Measurements from ENCODE around the gene SORT1. TPM values are rescaled to one million over a fixed set of nuclear protein-coding genes. Genes with fewer than 3 reads are reported as not detected.

SORT1 gene
- total and polyA plus RNA-seq, 10 donors: 2.0 to 63.9 (median 35.0) TPM

GRCh38 chr1:109341944-109342930, 55.5 kb downstream of the SORT1 start:
- DNase-seq: no peak
- intact Hi-C loops (cut with DNase I; ENCODE audit: low total_unique reads): no loop called here
- TF ChIP-seq POLR2A (IDR thresholded peaks at IDR 0.05) (no peak), CTCF (IDR thresholded peaks at IDR 0.05 in 8 of 11, conservative IDR thresholded peaks at IDR 0.05 in 3 of 11) (no peak), POLR2AphosphoS5 (IDR thresholded peaks at IDR 0.05) (no peak)
- no peak overlapping the region for H3K27ac ChIP-seq
- peaks cover 0 to 91% (median 8%) of the 10 kb centered on the region in 6 donors for H3K36me3 ChIP-seq
- WGBS, 5 donors: 69 to 82% (median 75%) methylated on average over 9 of the region's 9 CpGs
- no peak overlapping the region for H3K4me3 ChIP-seq
- H3K4me1 ChIP-seq: peaks cover 0 to 9% (median 0%) of the 10 kb centered on the region in 6 donors
- H3K9me3 ChIP-seq: no peaks in the 10 kb centered on the region
- no peaks in the 10 kb centered on the region for H3K27me3 ChIP-seq (replicated peaks in 1 of 7)

- peaks cover 0 to 9% (median 3%) of the 10 kb centered on the region in 6 donors for H3K4me1 ChIP-seq
- no peak overlapping the region for H3K4me3 ChIP-seq
- no peak overlapping the region for H3K27ac ChIP-seq
- 90 to 99% (median 96%) methylated on average over 3 of the region's 3 CpGs for WGBS, 5 donors
- no peak for TF ChIP-seq CTCF (IDR thresholded peaks at IDR 0.05 in 8 of 11, conservative IDR thresholded peaks at IDR 0.05 in 3 of 11)
- no peak for TF ChIP-seq POLR2A (IDR thresholded peaks at IDR 0.05)
- no peak for TF ChIP-seq POLR2AphosphoS5 (IDR thresholded peaks at IDR 0.05)
- no peaks in the 10 kb centered on the region for H3K27me3 ChIP-seq (replicated peaks in 1 of 7)
- no peak for DNase-seq
- peaks cover 0 to 91% (median 6%) of the 10 kb centered on the region in 6 donors for H3K36me3 ChIP-seq
- intact Hi-C loops (cut with DNase I; ENCODE audit: low total_unique reads): no loop called here
- no peaks in the 10 kb centered on the region for H3K9me3 ChIP-seq
Observed at GRCh38 chr1:109338608-109339007, 59.1 kb downstream of the SORT1 start.

GRCh38 chr1:109338091-109338490, 59.6 kb downstream of the SORT1 start:
- peaks cover 0 to under 1% (median 0%) of the 10 kb centered on the region in 8 donors for H3K9me3 ChIP-seq
- no peak for DNase-seq
- no peak overlapping the region for H3K4me3 ChIP-seq
- H3K27ac ChIP-seq: no peak overlapping the region
- 91 to 99% (median 95%) methylated on average over 6 of the region's 6 CpGs for WGBS, 5 donors
- intact Hi-C loops (cut with DNase I; ENCODE audit: low total_unique reads): no loop called here
- TF ChIP-seq CTCF (IDR thresholded peaks at IDR 0.05 in 8 of 11, conservative IDR thresholded peaks at IDR 0.05 in 3 of 11): no peak
- TF ChIP-seq POLR2AphosphoS5 (IDR thresholded peaks at IDR 0.05): no peak
- no peak for TF ChIP-seq POLR2A (IDR thresholded peaks at IDR 0.05)
- peaks cover 0 to 96% (median 6%) of the 10 kb centered on the region in 6 donors for H3K36me3 ChIP-seq
- peaks cover 0 to 6% (median 2%) of the 10 kb centered on the region in 6 donors for H3K4me1 ChIP-seq
- H3K27me3 ChIP-seq (replicated peaks in 1 of 7): no peaks in the 10 kb centered on the region

GRCh38 chr1:109335091-109335490, 62.6 kb downstream of the SORT1 start:
- DNase-seq: no peak
- Histone ChIP-seq H3K4me3 (no peak overlapping the region), H3K27ac (no peak overlapping the region), H3K9me3 (peaks cover 3 to 31% (median 28%) of the 10 kb centered on the region in 8 donors), H3K4me1 (peaks cover 0 to 6% (median 0%) of the 10 kb centered on the region in 6 donors), H3K27me3 (replicated peaks in 1 of 7) (no peaks in the 10 kb centered on the region), H3K36me3 (peaks cover 0 to 100% (median 6%) of the 10 kb centered on the region in 6 donors)
- intact Hi-C loops (cut with DNase I; ENCODE audit: low total_unique reads): no loop called here
- no peak for TF ChIP-seq POLR2AphosphoS5 (IDR thresholded peaks at IDR 0.05)
- no peak for TF ChIP-seq POLR2A (IDR thresholded peaks at IDR 0.05)
- no peak for TF ChIP-seq CTCF (IDR thresholded peaks at IDR 0.05 in 8 of 11, conservative IDR thresholded peaks at IDR 0.05 in 3 of 11)
- WGBS, 5 donors: 77 to 93% (median 86%) methylated on average over 4 of the region's 4 CpGs
